Liver (tissue), 2 donors: ENCODE results near the gene CCDC82.

Experiments used
- FOXA1 ChIP-seq: IDR thresholded peaks from 2 replicates; pipeline ENCODE4 v1.6.1; 2016; ENCODE audit warnings: antibody characterized with exemption
- YY1 ChIP-seq: IDR thresholded peaks from 2 replicates; pipeline ENCODE4 v1.6.1; 2016; ENCODE audit warnings: antibody characterized with exemption, mild to moderate bottlenecking
- TF ChIP-seq, protein P1 (sequence below): fragments of 150-350 bp; IDR thresholded peaks from 2 replicates; pipeline ENCODE4 v1.5.1; 2017; ENCODE audit warnings: improper control_type of control experiment, low read depth, low read length; ENCODE audit not compliant: missing input control
- donor health status: healthy.

DNA sequence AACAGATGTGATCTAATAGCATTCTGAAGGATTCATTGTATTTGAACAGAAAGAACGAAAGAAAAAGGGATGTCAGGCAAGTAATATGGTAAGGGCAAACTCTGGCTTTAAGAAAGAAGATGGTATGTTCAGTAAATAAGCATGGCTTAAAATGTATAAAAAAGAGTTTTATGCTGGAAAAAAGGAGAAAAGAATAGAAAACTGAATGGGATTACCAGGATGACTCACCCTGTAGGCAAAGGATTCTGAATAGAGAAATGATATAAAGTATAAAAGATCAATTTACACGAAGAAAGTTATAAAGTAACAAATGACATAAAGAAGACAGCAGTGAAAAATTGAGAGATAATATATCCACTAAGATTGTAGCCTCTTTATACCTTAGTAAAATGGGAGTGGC lies 4.5 kb downstream of the CCDC82 start:
- TF ChIP-seq, protein P1, sequence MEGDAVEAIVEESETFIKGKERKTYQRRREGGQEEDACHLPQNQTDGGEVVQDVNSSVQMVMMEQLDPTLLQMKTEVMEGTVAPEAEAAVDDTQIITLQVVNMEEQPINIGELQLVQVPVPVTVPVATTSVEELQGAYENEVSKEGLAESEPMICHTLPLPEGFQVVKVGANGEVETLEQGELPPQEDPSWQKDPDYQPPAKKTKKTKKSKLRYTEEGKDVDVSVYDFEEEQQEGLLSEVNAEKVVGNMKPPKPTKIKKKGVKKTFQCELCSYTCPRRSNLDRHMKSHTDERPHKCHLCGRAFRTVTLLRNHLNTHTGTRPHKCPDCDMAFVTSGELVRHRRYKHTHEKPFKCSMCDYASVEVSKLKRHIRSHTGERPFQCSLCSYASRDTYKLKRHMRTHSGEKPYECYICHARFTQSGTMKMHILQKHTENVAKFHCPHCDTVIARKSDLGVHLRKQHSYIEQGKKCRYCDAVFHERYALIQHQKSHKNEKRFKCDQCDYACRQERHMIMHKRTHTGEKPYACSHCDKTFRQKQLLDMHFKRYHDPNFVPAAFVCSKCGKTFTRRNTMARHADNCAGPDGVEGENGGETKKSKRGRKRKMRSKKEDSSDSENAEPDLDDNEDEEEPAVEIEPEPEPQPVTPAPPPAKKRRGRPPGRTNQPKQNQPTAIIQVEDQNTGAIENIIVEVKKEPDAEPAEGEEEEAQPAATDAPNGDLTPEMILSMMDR: no peak
- TF ChIP-seq FOXA1 (no peak), YY1 (no peak)
